ENCODE data around the gene PDLIM1.

Gene PDLIM1

DNA sequence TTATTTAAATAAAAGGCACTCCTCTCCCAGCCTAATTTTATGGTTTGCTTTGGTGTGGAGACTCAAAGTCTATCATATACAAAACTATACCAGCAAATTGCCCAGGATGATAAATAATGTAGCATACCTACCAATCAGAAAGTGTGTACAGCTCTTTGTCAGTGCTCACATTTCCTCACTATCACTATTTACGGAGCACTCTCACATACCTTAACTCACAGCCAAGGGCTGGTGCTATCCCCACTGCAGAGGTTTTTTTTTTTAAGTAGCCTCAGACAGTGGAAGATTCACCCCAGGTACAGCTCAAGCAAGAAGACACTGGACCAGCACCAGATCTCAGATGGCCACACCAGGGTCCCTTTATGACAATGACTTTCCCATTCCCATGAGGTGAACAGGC lies 2.5 kb downstream of the PDLIM1 start:
- DNase-seq (ENCODE audit: extremely low read depth, low read depth): no peak
- TF ChIP-seq, protein P1, sequence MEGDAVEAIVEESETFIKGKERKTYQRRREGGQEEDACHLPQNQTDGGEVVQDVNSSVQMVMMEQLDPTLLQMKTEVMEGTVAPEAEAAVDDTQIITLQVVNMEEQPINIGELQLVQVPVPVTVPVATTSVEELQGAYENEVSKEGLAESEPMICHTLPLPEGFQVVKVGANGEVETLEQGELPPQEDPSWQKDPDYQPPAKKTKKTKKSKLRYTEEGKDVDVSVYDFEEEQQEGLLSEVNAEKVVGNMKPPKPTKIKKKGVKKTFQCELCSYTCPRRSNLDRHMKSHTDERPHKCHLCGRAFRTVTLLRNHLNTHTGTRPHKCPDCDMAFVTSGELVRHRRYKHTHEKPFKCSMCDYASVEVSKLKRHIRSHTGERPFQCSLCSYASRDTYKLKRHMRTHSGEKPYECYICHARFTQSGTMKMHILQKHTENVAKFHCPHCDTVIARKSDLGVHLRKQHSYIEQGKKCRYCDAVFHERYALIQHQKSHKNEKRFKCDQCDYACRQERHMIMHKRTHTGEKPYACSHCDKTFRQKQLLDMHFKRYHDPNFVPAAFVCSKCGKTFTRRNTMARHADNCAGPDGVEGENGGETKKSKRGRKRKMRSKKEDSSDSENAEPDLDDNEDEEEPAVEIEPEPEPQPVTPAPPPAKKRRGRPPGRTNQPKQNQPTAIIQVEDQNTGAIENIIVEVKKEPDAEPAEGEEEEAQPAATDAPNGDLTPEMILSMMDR (IDR thresholded peaks at IDR 0.05; ENCODE audit: low read depth, low read length): no peak

DNA sequence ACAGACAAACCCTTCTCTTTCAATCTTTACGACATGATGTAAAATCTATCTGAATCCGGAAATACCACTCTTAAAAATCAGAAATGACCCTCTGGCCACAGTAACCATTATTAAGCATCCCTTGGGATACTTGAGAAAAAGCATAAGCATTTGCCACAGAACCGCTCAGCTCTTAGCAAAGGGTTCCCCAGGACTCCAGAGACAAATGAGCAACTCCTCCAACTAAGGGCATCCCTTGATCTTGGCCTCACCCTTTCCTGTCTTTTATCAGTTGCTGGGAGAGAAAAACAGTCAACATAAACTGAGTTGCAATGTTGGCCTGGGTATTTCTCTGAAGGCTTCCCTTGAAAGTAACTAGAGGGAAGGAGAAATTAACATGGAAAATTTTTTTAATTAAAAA lies 3.5 kb downstream of the PDLIM1 start:
- no peak for DNase-seq (ENCODE audit: extremely low read depth, low read depth)
- TF ChIP-seq, protein P1 (IDR thresholded peaks at IDR 0.05; ENCODE audit: low read depth, low read length): no peak

DNA sequence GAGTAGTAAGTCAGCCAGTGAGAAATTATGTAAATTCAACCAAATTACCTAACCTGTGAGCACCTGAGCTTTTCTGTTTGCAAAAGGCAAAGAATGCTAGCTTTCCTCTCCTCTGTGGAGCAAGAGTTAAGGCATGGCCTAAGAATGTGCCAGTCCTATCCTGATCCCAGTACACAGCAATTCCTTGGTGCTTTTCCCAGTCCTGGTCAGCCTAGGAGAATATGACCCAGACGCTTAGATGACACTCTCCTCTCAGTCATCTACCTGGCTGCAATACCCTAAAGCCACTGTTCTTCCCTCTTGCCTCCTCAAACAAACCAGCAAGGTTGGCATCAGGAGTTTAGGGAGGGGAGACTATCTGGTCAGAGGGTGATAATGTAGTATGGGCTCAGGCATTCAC lies 4.1 kb downstream of the PDLIM1 start:
- DNase-seq (ENCODE audit: extremely low read depth, low read depth): no peak
- TF ChIP-seq, protein P1 (IDR thresholded peaks at IDR 0.05; ENCODE audit: low read depth, low read length): no peak

DNA sequence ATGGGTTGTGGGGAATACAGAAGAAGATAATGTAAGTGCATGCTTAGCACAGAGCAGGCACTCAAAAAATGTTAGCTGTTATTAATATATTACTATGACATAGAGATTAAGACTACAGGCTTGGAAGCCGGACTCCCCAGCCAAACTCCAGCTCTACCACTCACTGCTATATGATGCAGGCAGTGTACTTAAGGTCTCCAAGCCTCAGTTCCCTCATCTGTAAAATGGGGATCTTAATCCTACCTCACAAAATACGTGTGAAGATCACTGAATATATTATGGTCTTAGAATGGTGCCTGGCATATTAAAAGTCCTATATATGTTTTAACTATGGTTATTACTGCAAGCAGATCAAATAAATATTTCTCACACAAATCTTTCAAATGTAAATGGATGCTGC lies 5.2 kb downstream of the PDLIM1 start:
- TF ChIP-seq, protein P1 (IDR thresholded peaks at IDR 0.05; ENCODE audit: low read depth, low read length): no peak
- DNase-seq (ENCODE audit: extremely low read depth, low read depth): no peak

DNA sequence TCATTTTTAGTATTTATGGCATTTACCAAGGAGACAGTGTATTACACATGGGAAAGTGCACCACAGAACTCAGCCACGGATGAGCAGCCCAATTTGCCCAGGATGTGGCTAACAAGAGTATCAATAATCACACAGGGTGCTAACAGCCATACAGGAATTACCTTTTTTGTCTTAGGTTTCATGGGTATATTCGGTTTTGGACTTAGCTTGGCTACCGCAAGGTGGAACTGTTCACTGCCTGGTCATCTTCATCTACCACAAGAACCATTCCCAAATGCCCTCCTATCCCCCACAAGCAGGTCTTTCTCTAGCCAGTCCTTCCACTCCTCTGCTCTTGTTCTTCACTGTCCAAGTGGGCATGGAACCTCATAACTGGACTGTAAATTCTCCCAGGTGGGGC lies 6.0 kb downstream of the PDLIM1 start:
- DNase-seq (ENCODE audit: extremely low read depth, low read depth): no peak

DNA sequence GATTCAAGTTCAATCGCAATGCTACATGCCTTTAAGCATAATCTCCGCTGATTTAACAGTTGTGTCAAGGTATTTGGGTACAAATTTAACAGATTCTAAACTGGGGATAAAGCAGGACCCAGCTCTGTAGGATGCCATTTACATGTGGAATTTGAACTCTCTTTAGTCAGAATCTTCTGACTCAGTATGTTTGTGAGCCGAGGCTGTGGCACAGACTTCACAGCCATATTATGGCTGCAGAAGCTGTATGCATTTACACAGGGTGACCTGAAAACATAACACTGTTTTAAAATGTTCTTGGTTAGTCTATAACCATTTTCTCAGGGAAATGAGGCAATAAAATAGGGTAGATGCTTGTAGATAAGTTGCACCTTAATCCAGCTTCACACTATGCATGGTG lies 8.7 kb downstream of the PDLIM1 start:
- DNase-seq (ENCODE audit: extremely low read depth, low read depth): no peak

More for the DNA sequence above, 6.0 kb downstream of the PDLIM1 start:
- TF ChIP-seq, protein P1 (IDR thresholded peaks at IDR 0.05; ENCODE audit: low read depth, low read length): no peak

DNA sequence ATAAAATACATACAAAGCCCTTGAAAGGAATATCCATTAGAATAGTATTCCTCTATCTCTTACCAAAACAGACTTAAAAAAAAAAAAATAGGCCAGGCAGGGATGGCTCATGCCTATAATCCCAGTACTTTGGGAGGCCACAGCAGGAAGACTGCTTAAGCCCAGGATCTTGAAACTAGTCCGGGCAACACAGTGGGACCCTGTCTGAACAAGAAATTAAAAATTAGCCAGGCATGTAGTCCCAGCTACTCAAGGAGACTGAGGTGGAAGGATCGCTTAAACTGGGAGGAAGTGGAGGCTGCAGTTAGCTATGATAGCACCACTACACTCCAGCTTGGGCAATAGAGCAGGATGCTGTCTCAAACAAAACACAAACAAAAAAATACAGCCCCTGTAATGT lies 9.6 kb downstream of the PDLIM1 start:
- TF ChIP-seq, protein P1 (IDR thresholded peaks at IDR 0.05; ENCODE audit: low read depth, low read length): no peak
- DNase-seq (ENCODE audit: extremely low read depth, low read depth): no peak

More for the DNA sequence above, 8.7 kb downstream of the PDLIM1 start:
- TF ChIP-seq, protein P1 (IDR thresholded peaks at IDR 0.05; ENCODE audit: low read depth, low read length): no peak

Measured in AG09319 (cell line).